Measurements from ENCODE around the gene PCDHGA8.

PCDHGA8 gene

DNA sequence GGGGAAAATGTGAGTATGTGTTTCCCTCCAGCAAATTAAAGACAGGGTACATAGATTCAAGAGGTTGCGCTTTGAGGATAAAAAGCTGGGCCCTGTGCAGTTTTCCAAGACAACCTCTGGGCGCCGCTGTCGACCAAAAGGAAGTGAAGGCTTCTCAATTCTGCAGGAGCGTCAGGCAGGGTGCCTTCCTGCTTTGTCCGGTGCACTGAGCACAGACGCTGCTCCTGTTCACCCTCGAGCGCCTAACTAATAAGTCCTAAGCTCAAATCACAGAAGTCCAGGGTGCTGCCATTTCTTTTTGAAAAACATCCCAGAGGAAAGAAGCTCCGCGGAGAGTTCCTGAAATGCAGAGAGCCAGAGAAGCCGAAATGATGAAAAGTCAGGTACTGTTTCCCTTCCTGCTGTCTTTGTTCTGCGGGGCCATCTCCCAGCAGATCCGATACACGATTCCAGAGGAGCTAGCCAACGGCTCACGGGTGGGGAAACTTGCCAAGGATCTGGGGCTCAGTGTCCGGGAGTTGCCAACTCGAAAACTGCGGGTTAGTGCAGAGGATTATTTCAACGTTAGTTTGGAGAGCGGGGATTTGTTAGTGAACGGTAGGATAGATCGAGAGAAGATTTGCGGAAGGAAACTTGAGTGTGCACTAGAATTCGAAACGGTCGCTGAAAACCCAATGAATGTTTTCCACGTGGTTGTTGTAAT, 42.4 kb upstream of the PCDHGA8 start, which contains the start of gene PCDHGB1:
TSS of gene PCDHGB1 (plus strand) at position 183 of the 703 bp plus-strand sequence. CDS start at position 345, 162 bp downstream.
- CTCF ChIA-PET: interaction anchor here (0.7 kb wide), 1 partner anchor 206 kb away, joined by 3 read pairs; no protein-coding TSS in a partner anchor
- TF ChIP-seq ELF4 (IDR thresholded peaks at IDR 0.05) (no peak), SUZ12 (IDR thresholded peaks at IDR 0.05) (no peak), FOXK2 (IDR thresholded peaks at IDR 0.05) (no peak)
- TF ChIP-seq, protein P1, sequence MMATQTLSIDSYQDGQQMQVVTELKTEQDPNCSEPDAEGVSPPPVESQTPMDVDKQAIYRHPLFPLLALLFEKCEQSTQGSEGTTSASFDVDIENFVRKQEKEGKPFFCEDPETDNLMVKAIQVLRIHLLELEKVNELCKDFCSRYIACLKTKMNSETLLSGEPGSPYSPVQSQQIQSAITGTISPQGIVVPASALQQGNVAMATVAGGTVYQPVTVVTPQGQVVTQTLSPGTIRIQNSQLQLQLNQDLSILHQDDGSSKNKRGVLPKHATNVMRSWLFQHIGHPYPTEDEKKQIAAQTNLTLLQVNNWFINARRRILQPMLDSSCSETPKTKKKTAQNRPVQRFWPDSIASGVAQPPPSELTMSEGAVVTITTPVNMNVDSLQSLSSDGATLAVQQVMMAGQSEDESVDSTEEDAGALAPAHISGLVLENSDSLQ (IDR thresholded peaks at IDR 0.05): no peak
- peak; percentile 51 for DNase-seq (ENCODE audit: extremely low spot score)
- POLR2A ChIA-PET: no interaction called here

DNA sequence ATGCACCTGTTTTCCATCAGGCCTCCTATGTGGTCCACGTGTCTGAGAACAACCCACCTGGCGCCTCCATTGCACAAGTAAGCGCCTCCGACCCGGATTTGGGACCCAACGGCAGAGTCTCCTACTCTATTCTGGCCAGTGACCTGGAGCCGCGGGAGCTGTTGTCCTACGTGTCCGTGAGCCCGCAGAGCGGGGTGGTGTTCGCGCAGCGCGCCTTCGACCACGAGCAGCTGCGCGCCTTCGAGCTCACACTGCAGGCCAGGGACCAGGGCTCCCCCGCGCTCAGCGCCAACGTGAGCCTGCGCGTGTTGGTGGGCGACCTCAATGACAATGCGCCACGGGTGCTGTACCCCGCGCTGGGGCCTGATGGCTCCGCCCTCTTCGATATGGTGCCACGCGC, 40.8 kb upstream of the PCDHGA8 start:
- TF ChIP-seq BHLHE40 (IDR thresholded peaks at IDR 0.05; ENCODE audit: borderline replicate concordance): no peak
- TF ChIP-seq ZNF384 (IDR thresholded peaks at IDR 0.05): no peak
- TF ChIP-seq HDGF (IDR thresholded peaks at IDR 0.05; ENCODE audit: borderline replicate concordance): no peak
- no peak for TF ChIP-seq NFRKB (IDR thresholded peaks at IDR 0.05)
- no peak for TF ChIP-seq SUZ12 (IDR thresholded peaks at IDR 0.05)
- no peak for TF ChIP-seq FOXA1 (IDR thresholded peaks at IDR 0.05)
- no peak for TF ChIP-seq FOXM1 (IDR thresholded peaks at IDR 0.05; ENCODE audit: borderline replicate concordance)
- TF ChIP-seq ELF4 (IDR thresholded peaks at IDR 0.05): no peak
- TF ChIP-seq CTBP1 (IDR thresholded peaks at IDR 0.05; ENCODE audit: borderline replicate concordance): no peak
- TF ChIP-seq L3MBTL2 (conservative IDR thresholded peaks at IDR 0.05): no peak
- no peak for TF ChIP-seq SP1 (IDR thresholded peaks at IDR 0.05)
- TF ChIP-seq, protein P1 (IDR thresholded peaks at IDR 0.05): no peak
- no peak for TF ChIP-seq LEF1 (IDR thresholded peaks at IDR 0.05; ENCODE audit: borderline replicate concordance)
- TF ChIP-seq FOXK2 (IDR thresholded peaks at IDR 0.05): no peak
- TF ChIP-seq TARDBP (IDR thresholded peaks at IDR 0.05): no peak
- no peak for TF ChIP-seq ARNT (IDR thresholded peaks at IDR 0.05)
- no peak for DNase-seq (ENCODE audit: extremely low spot score)
- ChIA-PET POLR2A (no interaction called here), CTCF (no interaction called here)

DNA sequence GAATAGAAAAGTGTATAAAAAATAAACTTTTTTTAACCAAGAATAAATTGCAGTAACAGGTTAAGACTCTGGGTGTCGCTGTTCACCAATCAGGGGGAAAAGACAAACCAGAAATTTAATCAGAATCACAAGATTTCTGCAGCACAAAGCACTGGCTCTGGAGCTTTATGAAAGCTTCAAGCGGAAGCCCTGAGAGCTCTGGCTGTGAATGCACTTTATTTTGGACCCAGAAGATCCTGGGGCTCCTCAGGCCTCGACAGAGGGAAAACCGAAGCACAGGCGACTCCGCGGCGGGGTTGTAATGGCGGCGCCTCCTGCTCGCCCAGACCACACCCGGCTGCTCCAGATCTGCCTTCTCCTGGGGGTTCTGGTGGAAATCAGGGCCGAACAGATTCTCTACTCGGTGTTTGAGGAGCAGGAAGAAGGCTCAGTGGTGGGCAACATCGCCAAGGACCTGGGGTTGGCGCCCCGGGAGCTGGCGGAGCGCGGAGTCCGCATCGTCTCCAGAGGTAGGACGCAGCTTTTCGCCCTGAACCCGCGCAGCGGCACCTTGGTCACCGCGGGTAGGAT, 37.4 kb upstream of the PCDHGA8 start, which contains the start of gene PCDHGA4:
TSS of gene PCDHGA4 (plus strand) at position 122 of the 570 bp plus-strand sequence. CDS start at position 209, 87 bp downstream.
- no peak for TF ChIP-seq SUZ12 (IDR thresholded peaks at IDR 0.05)
- TF ChIP-seq HDGF (IDR thresholded peaks at IDR 0.05; ENCODE audit: borderline replicate concordance): no peak
- TF ChIP-seq NFRKB (IDR thresholded peaks at IDR 0.05): no peak
- no peak for TF ChIP-seq FOXA1 (IDR thresholded peaks at IDR 0.05)
- no peak for TF ChIP-seq TARDBP (IDR thresholded peaks at IDR 0.05)
- TF ChIP-seq SP1 (IDR thresholded peaks at IDR 0.05): no peak
- TF ChIP-seq FOXM1 (IDR thresholded peaks at IDR 0.05; ENCODE audit: borderline replicate concordance): no peak
- TF ChIP-seq, protein P1 (IDR thresholded peaks at IDR 0.05): no peak
- no peak for TF ChIP-seq ELF4 (IDR thresholded peaks at IDR 0.05)
- TF ChIP-seq L3MBTL2 (conservative IDR thresholded peaks at IDR 0.05): no peak
- no peak for TF ChIP-seq FOXK2 (IDR thresholded peaks at IDR 0.05)
- no peak for TF ChIP-seq BHLHE40 (IDR thresholded peaks at IDR 0.05; ENCODE audit: borderline replicate concordance)
- no peak for TF ChIP-seq CTBP1 (IDR thresholded peaks at IDR 0.05; ENCODE audit: borderline replicate concordance)

DNA sequence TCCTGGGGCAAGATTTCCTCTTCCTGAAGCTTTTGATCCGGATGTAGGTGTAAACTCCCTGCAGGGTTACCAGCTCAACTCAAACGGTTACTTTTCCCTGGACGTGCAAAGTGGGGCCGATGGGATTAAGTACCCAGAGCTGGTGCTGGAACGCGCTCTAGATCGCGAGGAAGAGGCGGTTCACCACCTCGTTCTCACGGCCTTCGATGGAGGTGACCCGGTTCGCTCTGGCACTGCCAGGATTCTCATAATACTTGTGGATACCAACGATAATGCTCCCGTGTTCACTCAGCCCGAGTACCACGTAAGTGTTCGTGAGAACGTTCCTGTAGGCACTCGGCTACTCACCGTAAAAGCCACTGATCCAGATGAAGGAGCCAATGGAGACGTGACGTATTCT, 36.8 kb upstream of the PCDHGA8 start:
- POLR2A ChIA-PET: no interaction called here
- no peak for DNase-seq (ENCODE audit: extremely low spot score)
- TF ChIP-seq FOXA1 (IDR thresholded peaks at IDR 0.05) (no peak), SUZ12 (IDR thresholded peaks at IDR 0.05) (no peak), CTBP1 (IDR thresholded peaks at IDR 0.05; ENCODE audit: borderline replicate concordance) (no peak), FOXK2 (IDR thresholded peaks at IDR 0.05) (no peak), ELF4 (IDR thresholded peaks at IDR 0.05) (no peak), HDGF (IDR thresholded peaks at IDR 0.05; ENCODE audit: borderline replicate concordance) (no peak), FOXM1 (IDR thresholded peaks at IDR 0.05; ENCODE audit: borderline replicate concordance) (no peak), SP1 (IDR thresholded peaks at IDR 0.05) (no peak), ZNF384 (IDR thresholded peaks at IDR 0.05) (no peak), LEF1 (IDR thresholded peaks at IDR 0.05; ENCODE audit: borderline replicate concordance) (no peak), ARNT (IDR thresholded peaks at IDR 0.05) (no peak), L3MBTL2 (conservative IDR thresholded peaks at IDR 0.05) (no peak), BHLHE40 (IDR thresholded peaks at IDR 0.05; ENCODE audit: borderline replicate concordance) (no peak), NFRKB (IDR thresholded peaks at IDR 0.05) (no peak), TARDBP (IDR thresholded peaks at IDR 0.05) (no peak)
- TF ChIP-seq, protein P1 (IDR thresholded peaks at IDR 0.05): no peak
- CTCF ChIA-PET: interaction anchor here (0.6 to 0.7 kb wide), 2 partner anchors 12 to 182 kb away, joined by 3 read pairs; partner anchors contain the start of gene PCDHGA3

More for the DNA sequence above, 37.4 kb upstream of the PCDHGA8 start, which contains the start of gene PCDHGA4:
- ChIA-PET CTCF (interaction anchor here (0.6 to 0.7 kb wide), 2 partner anchors 12 to 194 kb away, joined by 3 to 5 read pairs; partner anchors contain the start of gene PCDHGA3), POLR2A (no interaction called here)
- no peak for DNase-seq (ENCODE audit: extremely low spot score)

DNA sequence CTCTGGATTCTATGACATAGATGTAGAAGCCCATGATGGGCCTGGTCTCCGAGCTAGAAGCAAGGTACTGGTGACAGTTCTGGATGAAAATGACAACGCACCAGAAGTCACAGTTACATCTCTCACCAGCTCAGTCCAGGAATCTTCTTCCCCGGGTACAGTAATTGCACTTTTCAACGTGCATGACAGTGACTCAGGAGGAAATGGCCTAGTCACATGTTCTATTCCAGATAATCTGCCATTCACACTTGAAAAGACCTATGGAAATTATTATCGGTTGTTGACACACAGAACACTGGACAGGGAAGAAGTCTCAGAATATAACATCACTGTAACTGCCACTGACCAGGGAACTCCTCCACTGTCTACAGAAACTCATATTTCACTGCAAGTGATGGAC, 36.3 kb upstream of the PCDHGA8 start:
- ChIA-PET POLR2A (no interaction called here), CTCF (interaction anchor here (0.6 kb wide), 1 partner anchor 182 kb away, joined by 3 read pairs; no protein-coding TSS in a partner anchor)
- TF ChIP-seq L3MBTL2 (conservative IDR thresholded peaks at IDR 0.05): no peak
- no peak for DNase-seq (ENCODE audit: extremely low spot score)

Data from HEK293T (cell line).